GM19099 (cell line): ENCODE data around the gene MYBPC2.

Experiments used
- POLR2A ChIP-seq: IDR thresholded peaks from 3 replicates; pipeline ENCODE4 v1.6.1; 2011; ENCODE audit warnings: low read depth; ENCODE audit not compliant: insufficient read length; ENCODE audit errors: extremely low read depth

MYBPC2 gene

DNA sequence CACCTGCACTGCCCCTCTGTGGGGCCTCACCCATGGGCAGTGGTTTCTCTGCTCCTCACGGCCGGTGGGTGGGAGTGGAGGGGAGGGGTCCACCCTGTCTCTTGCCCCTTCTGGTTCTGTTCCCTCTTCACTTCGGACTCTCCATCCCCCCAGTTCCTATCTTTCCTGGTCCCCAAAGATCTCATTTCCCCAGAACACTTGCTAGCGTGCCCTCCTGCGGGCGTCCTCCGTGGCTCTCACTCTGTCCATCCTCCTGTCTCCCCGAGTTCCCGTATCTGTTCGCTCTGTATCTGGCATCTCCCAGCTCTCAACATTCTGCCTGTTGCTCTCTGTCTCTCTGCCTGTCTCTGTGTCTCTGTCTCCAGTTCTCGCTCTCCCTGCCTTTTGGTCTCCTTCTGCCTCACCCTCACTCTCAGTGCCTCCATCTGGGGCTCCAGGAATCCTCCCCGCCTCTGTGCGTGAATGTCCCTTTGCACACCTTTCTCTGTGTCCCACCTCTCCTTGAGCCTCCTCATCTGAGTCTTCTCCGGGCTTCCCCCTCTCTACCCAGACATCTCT lies 13.6 kb upstream of the MYBPC2 start:
- TF ChIP-seq POLR2A = no peak

DNA sequence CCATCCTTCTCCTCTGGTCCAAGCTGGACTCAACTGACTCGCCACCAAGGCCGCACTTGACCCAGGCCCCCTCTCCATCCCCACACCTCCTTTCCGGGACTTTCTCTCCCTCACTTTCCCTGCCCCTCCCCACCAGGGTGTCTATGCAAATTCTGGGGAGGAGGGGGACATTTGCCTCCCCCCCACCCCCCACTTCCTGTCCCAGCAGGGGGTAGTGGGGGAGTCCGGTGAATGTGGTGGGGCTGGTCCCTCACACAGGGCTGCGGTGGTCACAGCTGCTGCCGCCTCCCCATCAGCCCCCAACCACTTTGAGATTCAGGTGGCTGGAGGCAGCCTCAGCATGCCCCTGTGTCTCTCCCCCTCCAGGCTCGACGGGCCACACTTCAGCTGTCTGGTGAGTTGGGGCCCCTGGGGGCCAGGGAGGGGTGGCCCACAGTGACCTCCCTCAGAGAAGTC lies 13.1 kb upstream of the MYBPC2 start:
- peak; percentile 60 for TF ChIP-seq POLR2A

DNA sequence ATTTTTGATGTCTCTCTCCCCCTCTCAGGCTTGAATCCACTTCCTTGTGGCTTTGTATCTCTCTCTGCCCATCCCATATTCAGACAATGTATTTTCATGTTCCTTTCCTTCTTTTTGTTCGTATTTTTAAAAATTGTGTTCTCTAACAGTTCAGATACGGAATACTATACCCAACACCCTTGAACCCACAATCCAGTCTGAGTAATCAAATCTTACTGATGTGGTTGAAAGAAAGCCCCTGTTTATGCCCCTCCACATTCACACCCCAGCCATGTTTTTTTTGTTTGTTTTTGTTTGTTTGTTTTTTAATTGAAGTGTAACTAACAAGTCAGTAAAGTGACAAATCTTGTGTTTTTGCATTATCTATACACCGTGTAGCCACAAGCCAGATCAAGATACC lies 12.6 kb upstream of the MYBPC2 start:
- no peak for TF ChIP-seq POLR2A

DNA sequence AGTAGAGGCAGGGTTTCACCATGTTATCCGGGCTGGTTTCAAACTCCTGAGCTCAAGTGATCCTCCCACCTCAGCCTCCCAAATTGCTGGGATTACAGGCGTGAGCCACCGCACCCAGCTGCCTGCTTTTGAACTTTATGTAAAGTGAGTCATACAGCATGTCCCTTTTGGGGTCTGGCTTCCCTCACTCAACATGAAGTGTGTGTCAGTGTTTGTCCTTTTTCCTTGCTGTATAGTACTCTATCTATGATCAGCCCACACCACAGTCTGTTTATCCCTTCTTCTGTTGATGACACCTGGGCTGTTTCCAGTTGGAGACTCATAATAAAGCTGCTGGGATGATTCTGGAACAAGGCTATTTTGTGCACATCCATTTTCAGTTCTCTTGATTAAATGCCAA lies 11.9 kb upstream of the MYBPC2 start:
- TF ChIP-seq POLR2A = no peak

DNA sequence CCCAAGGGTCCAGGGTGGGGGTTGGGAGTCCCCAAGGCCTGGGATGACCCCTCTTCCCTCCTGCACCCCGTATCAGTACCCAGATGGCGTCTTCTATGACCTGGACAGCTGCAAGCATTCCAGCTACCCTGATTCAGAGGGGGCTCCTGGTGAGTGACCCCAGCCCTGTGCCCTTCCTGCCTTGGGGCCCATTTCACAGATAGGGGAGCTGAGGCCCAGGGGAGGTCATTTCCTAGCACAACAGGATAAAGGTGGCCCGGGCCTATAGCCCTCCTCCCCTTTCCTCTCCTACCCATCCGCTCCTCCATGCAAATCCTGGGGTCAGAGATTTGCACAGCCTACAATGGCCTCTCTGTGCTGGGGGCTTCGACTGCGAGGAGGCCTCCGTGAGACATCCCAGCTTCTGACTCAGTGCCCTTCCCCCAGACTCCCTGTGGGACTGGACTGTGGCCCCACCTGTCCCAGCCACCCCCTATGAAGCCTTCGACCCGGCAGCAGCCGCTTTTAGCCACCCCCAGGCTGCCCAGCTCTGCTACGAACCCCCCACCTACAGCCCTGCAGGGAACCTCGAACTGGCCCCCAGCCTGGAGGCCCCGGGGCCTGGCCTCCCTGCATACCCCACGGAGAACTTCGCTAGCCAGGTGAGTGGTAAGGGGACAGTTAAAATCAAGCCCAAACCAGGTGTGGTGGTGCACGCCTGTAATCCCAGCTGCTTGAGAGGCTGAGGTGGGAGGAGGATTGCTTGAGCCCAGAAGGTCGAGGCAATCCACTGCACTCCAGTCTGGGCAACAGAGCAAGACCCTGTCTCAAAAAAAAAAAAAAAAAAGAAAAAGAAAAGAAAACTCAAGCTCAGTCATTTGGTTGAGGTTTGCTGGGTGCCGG lies 10.1 kb upstream of the MYBPC2 start:
- no peak for TF ChIP-seq POLR2A

DNA sequence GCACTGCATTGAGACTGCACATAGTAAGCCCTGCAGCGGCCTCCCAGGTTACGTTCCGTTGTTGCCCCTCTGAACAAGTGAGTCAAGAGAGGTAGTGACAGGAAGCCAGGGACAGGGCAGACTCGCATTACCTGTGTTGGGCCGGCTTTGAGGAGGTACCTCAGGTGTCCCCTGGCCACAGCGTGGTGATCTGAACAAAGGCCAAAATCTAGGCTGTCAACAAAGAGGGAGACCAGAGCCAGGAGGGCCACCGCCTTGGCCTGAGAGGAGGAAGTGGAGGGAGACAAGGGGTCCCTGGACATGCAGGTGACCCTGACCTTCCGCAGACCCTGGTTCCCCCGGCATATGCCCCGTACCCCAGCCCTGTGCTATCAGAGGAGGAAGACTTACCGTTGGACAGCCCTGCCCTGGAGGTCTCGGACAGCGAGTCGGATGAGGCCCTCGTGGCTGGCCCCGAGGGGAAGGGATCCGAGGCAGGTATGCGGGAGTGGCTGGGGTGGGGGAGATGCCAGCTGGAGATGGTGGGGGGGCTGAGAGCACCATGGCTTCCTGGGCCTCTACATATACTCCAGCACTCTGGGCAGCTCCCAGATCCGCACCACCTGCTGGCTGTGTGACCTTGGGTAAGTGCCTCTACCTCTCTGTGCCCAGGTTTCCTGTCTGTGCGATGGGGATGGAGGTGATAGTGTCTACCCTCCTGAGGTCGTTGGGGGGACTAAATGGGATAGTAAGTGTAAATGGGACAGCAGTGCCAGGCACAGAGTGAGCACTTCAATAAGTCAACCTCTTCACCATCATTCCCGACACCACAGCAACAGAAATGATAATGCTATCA lies 9.2 kb upstream of the MYBPC2 start:
- TF ChIP-seq POLR2A = no peak

DNA sequence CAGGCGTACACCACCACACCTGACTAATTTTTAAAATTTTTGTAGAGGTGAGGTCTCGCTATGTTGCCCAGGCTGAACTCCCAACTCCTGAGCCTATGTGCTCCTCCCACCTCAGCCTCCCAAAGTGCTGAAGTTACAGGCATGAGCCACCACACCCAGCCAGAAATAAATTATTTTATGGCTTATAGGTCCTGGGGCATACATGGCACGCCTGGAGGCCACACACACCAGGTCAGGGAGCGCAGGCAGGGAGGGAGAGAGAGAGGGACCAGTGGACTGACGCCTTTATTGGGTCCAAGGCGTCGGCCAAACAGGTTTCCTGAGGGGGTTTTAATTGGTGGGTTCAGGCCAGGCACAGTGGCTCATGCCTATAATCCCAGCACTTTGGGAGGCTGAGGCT lies 7.1 kb upstream of the MYBPC2 start:
- TF ChIP-seq POLR2A = no peak

DNA sequence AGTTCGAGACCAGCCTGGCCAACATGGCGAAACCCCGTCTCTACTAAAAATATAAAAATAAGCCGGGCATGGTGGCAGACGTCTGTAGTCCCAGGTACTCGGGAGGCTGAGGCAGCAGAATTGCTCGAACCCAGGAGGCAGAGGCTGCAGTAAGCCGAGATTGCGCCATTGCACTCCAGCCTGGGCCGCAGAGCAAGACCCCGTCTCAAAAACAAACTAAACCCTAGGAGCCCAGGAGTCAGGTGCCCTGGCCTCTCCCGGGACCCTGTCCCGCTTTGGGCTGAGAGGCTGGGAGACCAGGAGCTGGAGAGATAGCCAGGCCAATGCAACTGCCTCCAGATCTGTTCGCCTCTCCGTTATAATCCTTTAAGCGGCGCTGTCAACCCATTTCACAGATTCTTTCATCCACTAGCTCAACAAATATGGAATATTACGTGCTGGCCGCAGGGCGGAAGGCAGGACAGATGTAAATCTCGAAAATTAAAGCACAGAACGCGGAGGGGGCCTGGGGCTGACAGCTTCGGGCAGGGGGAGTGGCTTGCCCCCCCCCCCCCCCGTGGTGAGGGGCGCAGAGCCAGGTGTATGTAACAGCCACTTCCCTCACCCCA lies 5.3 kb upstream of the MYBPC2 start:
- no peak for TF ChIP-seq POLR2A

DNA sequence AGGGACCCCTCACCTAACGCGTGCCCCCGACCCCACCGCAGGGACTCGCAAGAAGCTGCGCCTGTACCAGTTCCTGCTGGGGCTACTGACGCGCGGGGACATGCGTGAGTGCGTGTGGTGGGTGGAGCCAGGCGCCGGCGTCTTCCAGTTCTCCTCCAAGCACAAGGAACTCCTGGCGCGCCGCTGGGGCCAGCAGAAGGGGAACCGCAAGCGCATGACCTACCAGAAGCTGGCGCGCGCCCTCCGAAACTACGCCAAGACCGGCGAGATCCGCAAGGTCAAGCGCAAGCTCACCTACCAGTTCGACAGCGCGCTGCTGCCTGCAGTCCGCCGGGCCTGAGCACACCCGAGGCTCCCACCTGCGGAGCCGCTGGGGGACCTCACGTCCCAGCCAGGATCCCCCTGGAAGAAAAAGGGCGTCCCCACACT lies 4.7 kb upstream of the MYBPC2 start:
- TF ChIP-seq POLR2A = peak; percentile 27

DNA sequence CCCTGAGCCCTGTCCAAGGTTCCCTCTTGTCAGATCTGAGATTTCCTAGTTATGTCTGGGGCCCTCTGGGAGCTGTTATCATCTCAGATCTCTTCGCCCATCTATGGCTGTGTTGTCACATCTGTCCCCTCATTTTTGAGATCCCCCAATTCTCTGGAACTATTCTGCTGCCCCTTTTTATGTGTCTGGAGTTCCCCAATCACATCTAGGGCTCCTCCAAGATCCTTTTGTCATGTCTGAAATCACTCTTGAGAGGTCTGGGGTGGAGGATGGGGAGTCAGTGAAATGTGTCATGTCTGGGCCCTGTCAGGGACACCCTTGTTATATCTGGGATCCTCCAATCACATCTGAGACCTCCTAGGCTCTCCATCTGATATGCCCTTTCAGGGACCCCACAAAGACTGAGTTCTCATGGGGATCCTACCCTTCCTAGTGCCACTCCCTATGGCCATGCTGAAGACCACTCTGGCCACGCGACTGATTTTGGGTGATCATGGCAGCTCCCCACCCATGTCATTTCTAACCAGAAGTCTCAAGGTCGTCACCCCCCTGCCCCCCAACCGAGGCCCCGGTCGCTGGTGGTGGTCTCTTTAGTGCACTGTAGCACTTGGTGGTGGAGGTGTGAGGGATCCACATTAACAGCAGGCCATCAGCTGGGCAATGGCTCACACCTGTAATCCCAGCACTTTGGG lies 3.8 kb upstream of the MYBPC2 start:
- no peak for TF ChIP-seq POLR2A

DNA sequence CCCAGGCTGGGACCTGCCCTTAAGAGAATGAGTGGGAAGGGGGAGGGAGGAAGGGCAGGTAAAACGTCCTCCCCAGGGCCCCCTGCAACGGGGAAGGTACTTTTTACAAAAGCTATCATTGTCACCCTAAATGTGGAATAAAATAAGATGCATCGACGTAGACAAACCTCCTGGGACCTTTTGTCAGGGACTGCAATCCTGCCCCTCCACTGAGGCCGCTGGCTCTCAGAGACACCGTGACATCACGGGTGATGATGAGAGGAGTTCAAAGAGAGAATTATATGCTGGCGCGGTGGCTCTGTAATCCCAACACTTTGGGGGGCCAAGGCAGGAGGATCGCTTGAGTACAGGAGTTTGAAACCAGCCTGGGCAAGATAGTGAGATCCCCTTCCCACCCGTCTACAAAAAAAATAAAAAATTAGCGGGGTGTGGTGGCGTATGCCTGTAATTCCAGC lies 1.8 kb upstream of the MYBPC2 start:
- no peak for TF ChIP-seq POLR2A

DNA sequence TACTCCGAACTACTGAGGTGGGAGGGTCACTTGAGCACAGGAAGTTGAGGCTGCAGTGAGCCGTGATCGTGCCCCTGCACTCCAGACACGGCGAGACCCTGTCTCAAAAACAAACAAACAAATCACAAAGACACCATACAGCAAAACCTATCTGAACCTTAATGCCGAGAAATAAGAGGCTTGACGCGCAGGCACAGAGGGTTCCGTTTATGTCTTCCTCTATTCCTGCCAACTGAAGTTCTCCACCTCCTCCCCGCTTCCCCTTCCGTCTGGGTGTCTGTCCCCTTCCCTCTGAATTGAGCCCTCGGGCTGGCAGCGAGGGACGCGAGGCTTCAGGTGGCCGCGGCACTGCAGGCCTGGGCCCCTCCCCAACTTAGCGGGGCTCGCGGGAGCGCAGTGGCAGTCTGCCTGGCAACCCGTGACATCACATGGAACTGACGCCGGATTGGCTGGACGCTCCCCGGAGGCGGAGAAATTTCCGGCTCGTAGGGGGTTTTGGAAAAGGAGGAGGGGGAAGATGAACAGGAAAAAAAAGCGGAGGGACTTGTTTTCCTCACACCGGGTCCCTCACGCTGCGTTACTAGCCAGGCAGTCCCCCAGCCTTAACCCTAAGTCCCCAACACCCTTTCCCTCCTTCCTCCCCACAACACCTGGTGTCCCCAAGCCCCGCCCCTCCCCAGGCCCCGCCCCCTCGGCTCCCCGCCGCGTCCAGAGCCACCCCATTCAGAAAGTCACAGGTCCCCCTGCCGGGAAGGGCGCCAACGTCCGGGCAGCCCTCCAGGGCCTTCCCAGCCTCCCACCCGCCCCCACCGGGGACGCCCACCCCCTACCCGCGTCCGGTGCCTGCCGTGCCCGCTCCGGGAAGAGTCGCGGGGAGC lies 1.1 kb upstream of the MYBPC2 start:
- TF ChIP-seq POLR2A = peak; percentile 53
